HG02642 (cell line): ENCODE data around the gene FAIM.
"Not testable (repeated sequence)": the region's sequence is repeated elsewhere in the genome, so short reads cannot be mapped to it uniquely, and the experiment has no call there.

ENCODE experiments used
- ATAC-seq: cut with Tn5 transposase; IDR thresholded peaks from one replicate; pipeline ENCODE4 v1.9.1; 2021; ENCODE audit warnings: mild to moderate bottlenecking; ENCODE audit not compliant: unreplicated experiment, poor library complexity

Gene FAIM

DNA sequence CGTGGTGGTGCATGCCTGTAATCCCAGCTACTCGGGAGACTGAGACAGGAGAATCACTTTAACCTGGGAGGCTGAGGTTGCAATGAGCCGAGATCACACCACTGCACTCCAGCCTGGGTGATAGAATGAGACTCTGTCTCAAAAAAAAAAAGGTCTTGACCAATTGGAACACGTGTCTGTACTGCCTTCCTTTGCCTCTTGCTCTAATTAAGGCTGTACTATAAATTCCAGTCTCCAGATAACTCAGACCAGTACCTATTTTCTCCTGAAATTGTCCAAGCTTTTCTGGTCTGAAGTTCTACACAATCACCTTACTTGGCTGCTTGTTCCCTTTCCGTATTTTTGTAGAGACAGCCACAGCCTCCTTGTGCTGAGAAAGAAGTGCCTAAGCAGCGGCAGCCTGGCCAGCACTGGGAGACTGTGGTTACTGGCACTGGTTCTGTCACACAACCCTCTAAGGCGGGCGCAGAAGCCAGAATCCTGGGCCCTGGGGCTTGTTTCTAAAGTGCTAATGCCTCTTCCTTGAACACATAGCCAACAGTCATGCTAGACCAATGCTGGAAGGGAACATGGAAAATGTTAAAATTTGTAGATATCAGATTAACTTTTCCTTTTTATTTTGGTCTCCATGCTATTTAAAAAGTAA, 8.3 kb upstream of the FAIM start:
- no peak for ATAC-seq

DNA sequence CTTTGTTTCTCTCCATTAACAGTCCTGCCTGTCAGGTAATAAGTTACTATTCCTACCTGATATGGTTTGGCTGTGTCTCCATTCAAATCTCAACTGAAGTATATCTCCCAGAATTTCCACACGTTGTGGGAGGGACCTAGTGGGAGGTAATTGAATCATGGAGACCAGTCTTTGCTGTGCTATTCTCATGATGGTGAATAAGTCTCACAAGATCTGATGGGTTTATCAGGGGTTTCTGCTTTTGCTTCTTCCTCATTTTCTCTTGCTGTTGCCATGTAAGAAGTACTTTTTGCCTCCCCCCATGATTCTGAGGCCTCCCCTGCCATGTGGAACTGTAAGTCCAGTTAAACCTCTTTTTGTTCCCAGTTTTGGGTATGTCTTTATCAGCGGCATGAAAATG, 6.9 kb upstream of the FAIM start:
- not testable (repeated sequence) for ATAC-seq

DNA sequence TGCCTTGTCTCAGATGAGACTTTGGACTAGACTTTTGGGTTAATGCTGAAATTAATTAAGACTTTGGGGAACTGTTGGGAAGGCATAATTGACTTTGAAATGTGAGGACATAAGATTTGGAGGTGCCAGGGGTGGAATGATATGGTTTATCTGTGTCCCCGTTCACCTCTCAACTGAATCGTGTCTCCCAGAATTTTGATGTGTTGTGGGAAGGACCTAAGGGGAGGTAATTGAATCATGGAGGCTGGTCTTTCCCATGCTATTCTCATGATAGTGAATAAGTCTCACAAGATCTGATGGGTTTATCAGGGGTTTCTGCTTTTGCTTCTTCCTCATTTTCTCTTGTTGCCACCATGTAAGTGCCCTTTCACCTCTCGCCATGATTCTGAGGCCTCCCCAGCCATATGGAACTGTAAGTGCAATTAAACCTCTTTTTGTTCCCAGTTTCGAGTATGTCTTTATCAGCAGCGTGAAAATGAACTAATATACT, 4.4 kb upstream of the FAIM start:
- not testable (repeated sequence) for ATAC-seq

DNA sequence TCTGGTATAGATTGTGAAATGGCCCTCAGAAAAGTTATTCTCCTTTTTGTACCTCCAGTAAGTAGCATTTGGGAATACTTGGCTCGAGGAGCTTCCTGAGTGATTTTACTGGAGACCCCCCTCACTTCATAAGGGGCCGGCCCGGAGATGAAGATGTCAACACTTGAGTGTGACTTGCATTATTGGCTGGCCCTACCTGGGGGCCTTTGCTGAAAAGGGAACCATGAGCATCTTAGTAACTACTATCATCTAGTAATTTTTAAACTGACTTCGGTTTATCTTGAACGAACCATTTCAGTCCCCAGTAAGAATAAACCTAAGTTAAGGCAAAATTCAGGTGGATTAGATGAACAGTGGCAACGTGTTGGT, 1.3 kb downstream of the FAIM start:
- ATAC-seq: no peak

DNA sequence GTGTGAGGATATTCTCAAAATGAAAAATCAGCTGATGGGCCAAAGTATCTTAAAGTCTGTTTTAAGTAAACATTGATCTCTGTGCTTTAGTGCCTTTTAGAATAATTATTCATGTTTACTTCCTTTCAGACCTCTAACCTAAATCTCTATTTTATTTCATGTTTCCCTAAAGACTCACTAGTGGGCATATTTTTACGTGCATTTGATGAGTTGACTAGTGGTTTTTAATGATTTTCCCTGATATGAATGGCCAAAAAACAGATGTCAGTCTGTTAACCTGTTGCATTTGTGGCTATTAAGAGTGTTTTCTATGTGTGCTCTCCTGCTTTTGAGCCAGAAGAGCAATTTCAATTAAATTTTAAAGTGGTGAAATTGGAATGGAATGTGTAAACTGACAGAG, 6.9 kb downstream of the FAIM start:
- ATAC-seq: no peak

DNA sequence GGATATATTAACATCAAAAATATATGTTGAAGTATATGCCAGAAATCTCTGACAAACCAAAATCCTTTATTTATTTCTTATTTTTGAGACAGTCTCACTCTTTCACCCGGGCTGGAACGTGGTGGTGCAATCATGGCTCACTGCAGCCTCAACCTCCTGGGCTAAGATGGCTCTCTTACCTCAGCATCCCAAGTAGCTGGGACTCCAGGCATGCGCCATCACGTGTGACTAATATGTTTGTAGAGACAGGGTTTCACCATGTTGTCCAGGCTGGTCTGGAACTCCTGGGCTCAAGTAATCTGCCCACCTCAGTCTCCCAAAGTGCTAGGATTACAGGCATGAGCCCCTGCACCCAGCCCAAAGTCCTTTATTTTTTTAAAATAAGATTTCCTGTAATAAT, 11.9 kb downstream of the FAIM start:
- no peak for ATAC-seq

DNA sequence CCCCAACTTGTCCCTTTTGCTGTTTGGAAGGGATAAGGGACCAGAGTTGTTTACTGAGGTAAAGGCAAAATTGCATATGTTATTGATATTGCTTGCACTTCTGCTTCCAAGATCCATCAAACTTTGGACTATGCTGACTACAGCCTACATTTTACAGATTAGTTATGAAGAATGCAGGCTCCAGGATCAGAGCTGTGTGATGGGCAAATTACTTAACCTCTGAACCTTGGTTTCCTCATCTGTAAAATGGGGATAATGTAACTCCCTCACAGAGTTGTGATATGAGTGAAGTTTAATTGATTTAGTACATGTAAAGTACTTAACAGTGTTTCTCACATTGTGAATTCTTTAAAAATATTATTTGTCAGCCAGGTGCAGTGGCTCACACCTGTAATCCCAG, 15.9 kb downstream of the FAIM start:
- ATAC-seq: no peak

DNA sequence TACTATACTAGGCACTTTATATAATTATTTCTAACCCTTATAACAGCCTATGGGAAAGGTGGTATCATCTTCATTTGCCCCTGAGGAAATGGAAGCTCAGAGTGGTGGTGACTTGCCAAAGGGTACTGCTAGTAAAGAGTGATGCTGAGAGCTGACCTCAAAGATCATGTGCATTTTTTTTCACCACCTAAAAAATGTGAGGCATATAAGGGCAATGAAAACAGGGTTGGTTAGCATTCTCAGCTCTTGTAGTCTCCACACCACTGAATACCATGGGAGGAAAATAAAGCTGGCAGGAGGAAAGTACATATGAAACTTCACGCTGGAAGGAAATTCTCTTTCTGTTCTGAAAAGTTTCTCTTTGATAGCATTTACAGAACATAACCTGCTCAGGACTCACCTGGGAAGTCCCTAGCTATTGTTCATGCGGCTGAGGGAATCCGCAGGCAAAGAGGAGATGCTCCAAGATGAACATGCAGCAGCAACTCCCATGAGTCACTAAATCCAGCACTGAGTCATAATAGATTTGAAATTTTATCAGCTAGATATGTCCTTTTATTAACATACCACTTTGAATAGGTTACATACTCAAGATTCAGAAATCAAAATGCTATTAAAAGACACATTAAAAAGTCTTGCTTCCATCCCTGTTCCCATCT, 17.3 kb downstream of the FAIM start:
- ATAC-seq: no peak

DNA sequence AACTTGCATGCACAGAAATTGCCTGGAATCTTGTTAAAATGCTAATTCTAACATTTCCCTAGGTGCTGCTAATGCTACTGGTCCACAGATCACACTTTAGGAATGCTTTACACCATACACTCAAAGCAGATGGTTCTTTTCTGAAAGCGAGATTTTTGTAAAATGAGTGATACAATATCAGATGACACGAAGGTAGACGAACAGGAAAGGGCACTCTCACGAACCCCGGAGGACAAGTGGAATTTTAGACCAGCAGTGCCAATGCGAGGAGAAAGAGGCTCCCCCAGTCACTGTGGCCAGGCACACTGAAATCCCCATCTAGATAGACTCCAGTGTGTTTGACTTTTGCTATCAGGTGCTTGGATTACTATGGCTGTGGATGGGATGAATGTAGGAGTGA, 21.0 kb downstream of the FAIM start:
- ATAC-seq: no peak

DNA sequence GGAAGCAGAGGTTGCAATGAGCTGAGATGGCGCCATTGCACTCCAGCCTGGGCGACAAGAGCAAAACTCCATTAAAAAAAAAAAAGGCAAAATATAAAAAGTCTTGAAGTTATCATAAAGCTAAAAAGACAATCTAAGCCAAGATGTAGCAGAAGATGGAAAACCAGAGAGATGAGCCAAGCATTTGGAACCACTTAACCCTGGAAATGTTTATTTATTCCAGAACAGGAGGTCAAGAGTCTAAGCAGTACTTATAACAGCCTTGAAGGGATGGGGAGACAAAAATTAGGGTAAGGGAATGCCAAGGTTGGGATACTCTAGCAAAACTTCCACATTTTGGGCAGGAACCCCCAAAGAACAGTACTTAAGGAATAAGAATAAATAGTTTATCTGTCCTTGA, 30.1 kb downstream of the FAIM start:
- no peak for ATAC-seq

DNA sequence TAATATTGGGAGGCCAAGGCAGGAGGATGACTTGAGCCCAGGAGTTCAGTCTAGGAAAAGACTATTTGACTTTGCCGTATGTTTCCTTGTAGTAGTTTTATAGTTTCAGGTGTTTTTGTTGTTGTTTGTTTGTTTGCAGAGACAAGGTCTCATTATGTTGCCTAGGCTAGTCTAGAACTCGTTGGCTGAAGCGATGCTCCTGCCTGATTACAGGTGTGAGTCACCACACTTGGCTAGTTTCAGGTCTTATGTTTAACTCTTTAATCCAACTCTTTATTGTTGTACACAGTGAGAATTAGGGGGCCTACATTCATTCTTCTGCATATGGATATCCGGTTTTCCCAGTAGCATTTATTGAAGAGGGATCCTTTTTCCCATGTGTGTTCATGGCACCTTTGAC, 32.0 kb downstream of the FAIM start:
- ATAC-seq: no peak

DNA sequence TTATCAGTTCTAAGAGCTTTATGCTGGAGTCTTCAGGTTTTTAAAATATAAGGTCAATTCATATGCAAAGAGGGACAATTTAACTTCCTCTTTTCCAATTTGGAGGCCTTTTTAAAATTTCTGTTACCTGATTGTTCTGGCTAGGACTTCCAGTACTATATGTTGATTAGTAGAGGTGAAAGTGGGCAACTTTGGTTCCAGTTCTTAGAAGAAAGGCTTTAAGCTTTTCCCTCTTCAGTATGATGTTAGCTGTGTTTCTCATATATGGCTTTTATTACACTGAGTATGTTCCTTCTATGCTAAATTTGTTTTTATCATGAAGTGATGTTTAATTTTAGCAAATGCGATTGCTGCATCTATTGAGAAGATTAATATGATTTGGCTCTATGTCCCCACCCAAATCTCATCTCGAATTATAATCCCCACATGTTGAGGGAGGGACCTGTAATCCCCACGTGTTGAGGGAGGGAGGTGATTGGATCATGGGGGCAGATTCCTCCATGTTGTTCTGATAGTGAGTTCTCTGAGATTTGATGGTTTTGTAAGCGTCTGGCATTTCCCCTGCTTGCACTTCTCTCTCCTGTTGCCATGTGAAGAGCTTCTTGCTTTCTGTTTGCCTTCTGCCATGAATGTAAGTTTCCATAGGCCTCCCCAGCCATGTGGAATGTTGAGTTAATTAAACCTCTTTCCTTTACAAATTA, 33.8 kb downstream of the FAIM start:
- ATAC-seq: no peak

DNA sequence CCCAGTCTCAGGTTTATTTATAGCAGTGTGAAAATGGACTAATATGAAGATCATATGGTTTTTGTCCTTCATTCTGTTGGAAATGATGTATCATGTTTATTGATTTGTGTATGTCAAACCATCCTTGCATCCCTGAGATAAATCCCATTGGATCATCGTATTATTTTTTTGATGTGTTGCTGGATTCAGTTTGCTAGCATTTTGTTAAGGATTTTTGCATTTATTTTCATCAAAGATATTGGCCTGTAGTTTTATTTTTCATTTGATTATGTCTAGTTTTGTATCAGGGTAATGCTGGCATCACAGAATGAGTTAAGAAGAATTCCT, 34.3 kb downstream of the FAIM start:
- ATAC-seq: no peak

DNA sequence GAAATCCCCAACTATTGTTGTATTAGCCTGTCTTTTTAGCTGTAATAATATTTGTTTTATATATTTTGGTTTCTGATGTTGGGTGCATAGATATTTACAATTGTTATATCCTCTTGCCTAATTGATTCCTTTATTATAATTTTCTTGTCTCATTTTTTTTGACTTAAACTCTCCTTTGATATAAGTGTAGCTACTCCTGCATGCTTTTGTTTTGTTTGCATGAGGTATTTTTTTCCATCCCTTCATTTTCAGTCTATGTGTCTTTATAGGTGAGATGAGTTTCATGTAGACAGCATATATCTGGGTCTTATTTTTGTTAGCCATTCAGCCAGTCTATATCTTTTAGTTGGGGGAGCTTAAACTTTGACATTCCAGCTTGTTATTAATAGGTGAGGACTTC, 37.4 kb downstream of the FAIM start:
- ATAC-seq: no peak

DNA sequence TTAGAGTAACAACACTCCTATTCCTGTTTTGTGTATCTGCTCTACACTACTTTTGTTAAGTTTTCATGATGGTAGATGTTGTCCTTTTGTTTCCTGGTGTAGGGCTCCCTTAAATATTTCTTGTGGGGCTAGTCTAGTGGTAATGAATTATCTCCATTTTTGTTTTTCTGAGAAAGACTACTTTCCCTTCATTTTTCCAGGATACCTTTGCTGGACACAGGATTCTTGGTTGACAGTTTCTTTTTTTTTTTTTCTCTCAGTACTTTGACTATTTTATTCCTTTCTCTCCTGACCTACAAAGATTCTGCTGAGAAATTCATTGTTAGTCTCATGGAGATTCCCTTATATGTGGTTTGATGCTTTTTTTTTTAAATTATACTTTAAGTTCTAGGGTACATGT, 37.9 kb downstream of the FAIM start:
- ATAC-seq: no peak

DNA sequence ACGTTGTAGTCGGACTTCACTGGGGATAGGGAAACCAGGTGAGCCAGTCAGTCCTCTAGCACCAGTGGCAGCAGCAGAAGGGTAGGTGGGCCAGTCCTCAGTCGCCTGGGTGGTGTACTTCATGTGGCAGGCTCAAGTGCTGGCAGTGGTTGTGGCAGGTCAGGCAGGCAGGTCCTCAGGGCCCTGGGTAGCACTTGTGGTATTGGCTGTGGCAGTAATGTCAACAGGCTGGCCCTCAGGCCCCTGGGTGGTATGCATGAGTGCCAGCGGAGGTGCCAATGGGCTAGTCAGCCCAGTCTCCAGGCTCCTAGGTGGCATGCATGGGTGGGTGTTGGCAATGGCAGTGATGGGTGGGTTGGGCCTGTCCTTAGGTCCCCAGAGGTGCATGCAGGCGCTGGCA, 40.6 kb downstream of the FAIM start:
- no peak for ATAC-seq

DNA sequence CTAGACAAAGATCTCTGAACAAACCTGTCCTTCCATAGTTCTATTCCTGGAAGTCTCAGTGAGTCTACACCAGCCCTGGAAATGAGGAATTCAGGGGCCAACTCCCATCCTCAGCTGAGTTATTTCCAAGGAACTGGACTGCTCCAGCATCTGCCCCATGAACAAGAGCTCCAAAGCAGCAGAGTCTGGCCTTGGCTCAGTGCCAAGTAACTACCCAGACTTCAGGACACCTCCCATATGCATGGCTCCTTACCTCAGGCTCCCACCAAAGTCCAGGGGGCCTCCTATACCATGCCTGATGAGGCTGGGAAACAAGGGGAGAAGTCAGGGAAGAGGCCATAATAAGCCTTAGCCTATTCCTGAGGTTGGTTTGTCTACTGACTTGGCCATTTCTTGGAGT, 45.0 kb downstream of the FAIM start:
- ATAC-seq: no peak

DNA sequence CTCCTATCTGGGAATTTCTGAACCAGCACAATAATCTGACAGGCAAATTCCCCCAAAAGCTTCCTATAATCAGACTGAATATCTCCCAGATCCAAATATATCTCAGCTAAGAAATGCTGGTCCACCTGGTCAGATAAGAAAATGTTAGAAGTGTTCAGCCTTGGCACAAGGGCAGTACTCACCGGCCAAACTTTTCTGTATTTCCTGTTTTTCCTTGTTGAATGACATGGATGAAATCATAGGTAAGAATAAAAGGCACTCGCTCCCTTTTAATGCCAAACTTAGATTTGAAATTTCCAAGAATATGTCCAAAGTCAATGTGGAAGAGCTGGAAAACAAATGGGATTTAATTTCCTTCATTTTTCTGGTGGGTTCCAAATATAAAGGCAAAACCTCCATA, 48.9 kb downstream of the FAIM start:
- no peak for ATAC-seq

DNA sequence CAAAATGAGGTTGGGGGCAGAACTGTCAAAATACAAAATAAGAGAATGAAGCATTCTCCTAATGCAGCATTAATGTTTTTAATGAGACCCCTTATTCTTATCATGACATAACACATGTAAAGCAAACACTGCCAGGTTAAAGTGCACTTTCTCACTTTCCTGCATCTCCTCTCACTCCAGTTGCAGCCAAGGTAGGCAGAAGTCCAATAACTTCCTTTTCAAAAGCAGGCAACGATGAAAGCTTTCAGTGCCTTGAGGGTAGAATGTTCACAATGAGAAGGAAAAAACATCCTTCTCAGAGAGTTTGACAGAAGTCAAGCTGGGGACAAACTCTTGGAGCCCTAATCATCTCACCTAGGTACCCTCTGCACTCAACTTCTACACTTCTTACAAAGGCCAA, 59.5 kb downstream of the FAIM start:
- ATAC-seq: no peak

DNA sequence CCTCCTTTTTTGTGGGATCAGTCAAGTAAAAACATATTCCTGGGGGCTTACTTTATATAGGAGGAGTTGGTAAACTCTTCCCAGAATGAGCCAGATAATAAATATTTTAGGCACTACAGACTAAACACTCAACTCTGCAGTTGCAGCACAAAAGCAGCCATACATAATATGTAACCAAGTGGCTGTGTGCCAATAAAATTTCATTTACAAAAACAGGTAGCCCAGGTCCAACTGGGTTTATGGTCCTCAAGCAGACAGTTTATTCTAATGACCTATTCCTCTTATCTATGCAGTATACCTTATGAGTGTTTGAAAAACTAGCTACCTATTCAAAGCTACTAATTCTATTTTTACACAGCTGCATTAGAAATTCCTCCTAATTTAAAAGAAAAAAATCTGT, 61.8 kb downstream of the FAIM start:
- no peak for ATAC-seq

DNA sequence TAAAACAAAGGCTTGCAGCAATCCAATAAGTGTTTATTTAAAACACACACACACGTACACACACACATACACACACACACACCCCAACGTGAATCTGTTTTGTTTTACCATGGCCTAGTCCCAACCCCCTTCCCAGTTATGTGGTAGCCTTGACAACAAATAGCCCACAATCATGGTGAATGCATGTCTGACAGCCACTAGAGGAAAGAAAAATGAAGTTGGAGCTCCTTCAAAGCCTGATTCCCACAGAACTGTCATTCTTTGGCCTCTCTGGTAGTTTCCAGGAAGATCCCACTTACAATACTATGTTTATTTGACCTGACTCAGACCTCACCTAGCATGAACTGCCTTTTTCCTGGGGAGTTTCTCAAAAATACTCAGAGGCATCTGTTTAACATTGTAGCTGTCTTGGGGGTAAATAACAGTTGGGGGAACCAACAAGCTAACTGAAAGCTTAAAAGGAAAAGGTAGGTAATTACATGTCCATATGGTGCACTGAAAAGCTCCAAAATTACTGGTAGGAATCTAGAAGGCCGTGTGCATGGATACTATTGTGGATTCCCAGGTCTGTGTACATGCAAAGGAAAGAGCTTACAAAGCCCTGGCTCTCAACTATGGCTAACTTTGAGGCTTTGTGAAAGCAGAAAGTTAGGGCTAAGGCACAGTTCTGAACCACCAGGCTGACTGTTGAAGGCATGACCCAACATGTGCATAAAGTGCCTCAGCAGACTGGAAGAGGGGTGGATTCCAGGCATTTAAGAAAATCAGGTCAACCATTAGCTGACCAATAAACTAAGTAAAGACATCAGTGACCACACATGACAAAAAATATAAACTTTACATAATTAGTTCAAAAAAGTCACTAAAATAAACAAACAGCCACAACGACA, 65.3 kb downstream of the FAIM start:
- ATAC-seq: no peak
